Cardiac muscle cell (in vitro differentiated cells and primary cell): ENCODE data around the gene TAPBP. TPM values are rescaled to one million over a fixed set of nuclear protein-coding genes. Genes with fewer than 3 reads are reported as not detected.
A peak's percentile ranks its signal among the peaks of the same experiment; 100 is the strongest.

Experiments
- DNase-seq, 2 donors: peaks; one replicate each; pipeline versions ENCODE4 v3.0.0 to v3.0.0-alpha.2; 2010 to 2017; ENCODE audit warnings: low read depth in 1 of 2, low spot score in 1 of 2
- H3K27ac ChIP-seq: fragments of 200-600 bp; sonication (generic); 2 replicates; pipeline ENCODE4 v1.5.1; 2016
- H3K27me3 ChIP-seq: fragments of 200-600 bp; sonication (generic); 2 replicates; pipeline ENCODE4 v1.6.0; 2016; ENCODE audit warnings: control low read depth
- H3K36me3 ChIP-seq: fragments of 200-600 bp; sonication (generic); 2 replicates; pipeline ENCODE4 v1.5.1; 2016; ENCODE audit warnings: control low read depth
- H3K4me1 ChIP-seq: fragments of 200-600 bp; sonication (generic); 2 replicates; pipeline ENCODE4 v1.8.1; 2017; ENCODE audit warnings: low read depth, mild to moderate bottlenecking, mixed run types
- H3K4me3 ChIP-seq: fragments of 200-600 bp; sonication (generic); 2 replicates; pipeline ENCODE4 v1.5.1; 2016; ENCODE audit warnings: mild to moderate bottlenecking
- H3K9me3 ChIP-seq: fragments of 200-600 bp; sonication (generic); 2 replicates; pipeline ENCODE4 v1.5.1; 2017; ENCODE audit warnings: low read depth, mild to moderate bottlenecking, control low read depth
- CTCF ChIP-seq: IDR thresholded peaks from 2 replicates; pipeline ENCODE4 v1.5.1; 2012; ENCODE audit warnings: low read depth, mild to moderate bottlenecking, low read length
- polyA plus RNA-seq: library from polyadenylated mRNA; unstranded; fragments of >200 nt; fragmentation: Nextera tagmentation; extraction: Ambion mirVana; gene quantifications from 2 replicates; pipeline ENCODE4 v1.2.1, GENCODE V29; 2016
- total RNA-seq: library from RNA; depleted of rRNA; stranded (reverse); fragments of >200 nt; gene quantifications from 2 replicates; pipeline ENCODE4 v1.2.3, GENCODE V29; 2016

The TAPBP gene
- total and polyA plus RNA-seq, 2 experiments from 2014 or later: 30.8 to 36.4 TPM

GRCh38 chr6:33279971-33280511, 33.8 kb downstream of the TAPBP start:
- H3K9me3 ChIP-seq: no peaks in the 10 kb centered on the region
- peaks cover 19% of the 10 kb centered on the region for H3K36me3 ChIP-seq
- H3K27me3 ChIP-seq: no peaks in the 10 kb centered on the region
- no peak overlapping the region for H3K4me3 ChIP-seq
- peak; percentile 54 to 69 for DNase-seq
- H3K27ac ChIP-seq: peak overlapping the region; percentile 50
- no peaks in the 10 kb centered on the region for H3K4me1 ChIP-seq
- peak; percentile 58 for TF ChIP-seq CTCF

GRCh38 chr6:33279257-33279695, 34.6 kb downstream of the TAPBP start:
- Histone ChIP-seq H3K4me3 (no peak overlapping the region), H3K4me1 (no peaks in the 10 kb centered on the region), H3K36me3 (peaks cover 20% of the 10 kb centered on the region), H3K9me3 (no peaks in the 10 kb centered on the region), H3K27ac (no peak overlapping the region), H3K27me3 (no peaks in the 10 kb centered on the region)
- no peak for DNase-seq
- no peak for TF ChIP-seq CTCF

GRCh38 chr6:33278810-33279209, 35.1 kb downstream of the TAPBP start:
- no peaks in the 10 kb centered on the region for H3K9me3 ChIP-seq
- TF ChIP-seq CTCF: no peak
- no peak for DNase-seq
- H3K4me1 ChIP-seq: no peaks in the 10 kb centered on the region
- no peaks in the 10 kb centered on the region for H3K27me3 ChIP-seq
- H3K27ac ChIP-seq: no peak overlapping the region
- no peak overlapping the region for H3K4me3 ChIP-seq
- H3K36me3 ChIP-seq: peaks cover 25% of the 10 kb centered on the region

- no peaks in the 10 kb centered on the region for H3K9me3 ChIP-seq
- H3K36me3 ChIP-seq: peaks cover 27% of the 10 kb centered on the region
- no peak for DNase-seq
- no peak overlapping the region for H3K4me3 ChIP-seq
- H3K4me1 ChIP-seq: peaks cover 2% of the 10 kb centered on the region
- no peak overlapping the region for H3K27ac ChIP-seq
- no peaks in the 10 kb centered on the region for H3K27me3 ChIP-seq
- TF ChIP-seq CTCF: no peak
These were observed 35.5 kb downstream of the TAPBP start for GRCh38 chr6:33278392-33278741.

GRCh38 chr6:33277663-33278391, 36.1 kb downstream of the TAPBP start:
- Histone ChIP-seq H3K36me3 (peaks cover 27% of the 10 kb centered on the region), H3K27me3 (no peaks in the 10 kb centered on the region), H3K9me3 (no peaks in the 10 kb centered on the region), H3K4me3 (peak overlapping the region; percentile 51), H3K27ac (peak overlapping the region; percentile 42), H3K4me1 (peaks cover 7% of the 10 kb centered on the region)
- DNase-seq: no peak
- TF ChIP-seq CTCF: no peak
